Measurements from ENCODE around the gene KLB.

DNA sequence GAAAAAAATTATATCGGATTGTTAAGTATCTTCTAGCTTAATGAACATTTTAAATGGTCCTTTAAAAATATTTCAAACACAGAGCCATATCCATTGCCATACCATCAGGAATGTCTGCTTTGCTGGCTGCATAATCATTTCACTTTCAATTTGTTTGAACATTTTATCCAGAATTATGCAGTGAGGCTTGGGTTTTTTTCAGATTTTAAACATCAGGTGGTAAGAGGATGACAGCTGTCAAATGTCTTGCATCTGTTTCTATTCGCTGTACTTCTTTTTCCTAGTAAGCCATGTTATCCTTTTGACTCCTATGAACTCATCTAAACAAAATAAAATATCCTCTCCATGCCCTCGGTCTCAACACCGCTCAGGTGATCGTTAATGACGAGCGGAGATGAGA is 41.4 kb upstream of the KLB start:
- TF ChIP-seq YY1 (IDR thresholded peaks at IDR 0.05; ENCODE audit: insufficient read depth, insufficient read length) = no peak
- TF ChIP-seq SUZ12 (IDR thresholded peaks at IDR 0.05; ENCODE audit: extremely low read depth, insufficient read depth, insufficient read length) = no peak
- no peak for TF ChIP-seq ZNF274 (IDR thresholded peaks at IDR 0.05; ENCODE audit: low read depth, low read length)
